Chondrocyte (in vitro differentiated cells): ENCODE data around the gene PDLIM1. TPM values are rescaled to one million over a fixed set of nuclear protein-coding genes. Genes with fewer than 3 reads are reported as not detected.
A peak's percentile ranks its signal among the peaks of the same experiment; 100 is the strongest.

Experiments
- DNase-seq: peaks from one replicate; pipeline ENCODE4 v3.0.0; 2021; ENCODE audit warnings: mixed read lengths, low spot score
- H3K27ac Mint-ChIP-seq: one replicate; pipeline ENCODE4 v1.8.0; 2021; ENCODE audit warnings: mild to moderate bottlenecking, moderate library complexity, mixed read lengths; ENCODE audit not compliant: unreplicated experiment
- H3K27me3 Mint-ChIP-seq: 2 replicates; pipeline ENCODE4 v1.8.0; 2021; ENCODE audit warnings: low read depth, mixed read lengths
- H3K36me3 Mint-ChIP-seq: 2 replicates; pipeline ENCODE4 v1.8.0; 2021; ENCODE audit warnings: low read depth, mixed read lengths
- H3K4me1 Mint-ChIP-seq: 2 replicates; pipeline ENCODE4 v1.8.0; 2021; ENCODE audit warnings: low read depth, mild to moderate bottlenecking, mixed read lengths
- H3K4me3 Mint-ChIP-seq: one replicate; pipeline ENCODE4 v1.8.0; 2021; ENCODE audit warnings: mild to moderate bottlenecking, moderate library complexity, mixed read lengths; ENCODE audit not compliant: unreplicated experiment
- H3K9me3 Mint-ChIP-seq: 2 replicates; pipeline ENCODE4 v1.8.0; 2021; ENCODE audit warnings: low read depth, mixed read lengths
- total RNA-seq: library from RNA; stranded (reverse); gene quantifications from 3 replicates; pipeline ENCODE4 v1.2.1, GENCODE V29; 2021
- TF ChIP-seq, protein P1 (sequence below): fragments of 200-600 bp; sonication (generic); IDR thresholded peaks from 2 replicates; pipeline ENCODE4 v1.5.0; 2021; ENCODE audit warnings: antibody characterized with exemption, mild to moderate bottlenecking, moderate library complexity

Gene PDLIM1
- total RNA-seq, 1 donor from 2014 or later, result 110 TPM

DNA sequence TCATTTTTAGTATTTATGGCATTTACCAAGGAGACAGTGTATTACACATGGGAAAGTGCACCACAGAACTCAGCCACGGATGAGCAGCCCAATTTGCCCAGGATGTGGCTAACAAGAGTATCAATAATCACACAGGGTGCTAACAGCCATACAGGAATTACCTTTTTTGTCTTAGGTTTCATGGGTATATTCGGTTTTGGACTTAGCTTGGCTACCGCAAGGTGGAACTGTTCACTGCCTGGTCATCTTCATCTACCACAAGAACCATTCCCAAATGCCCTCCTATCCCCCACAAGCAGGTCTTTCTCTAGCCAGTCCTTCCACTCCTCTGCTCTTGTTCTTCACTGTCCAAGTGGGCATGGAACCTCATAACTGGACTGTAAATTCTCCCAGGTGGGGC, 6.0 kb downstream of the PDLIM1 start:
- H3K27me3 Mint-ChIP-seq, result no peaks in the 10 kb centered on the region
- H3K27ac Mint-ChIP-seq, result peak overlapping the region; percentile 29
- H3K36me3 Mint-ChIP-seq, result no peaks in the 10 kb centered on the region
- TF ChIP-seq, protein P1, sequence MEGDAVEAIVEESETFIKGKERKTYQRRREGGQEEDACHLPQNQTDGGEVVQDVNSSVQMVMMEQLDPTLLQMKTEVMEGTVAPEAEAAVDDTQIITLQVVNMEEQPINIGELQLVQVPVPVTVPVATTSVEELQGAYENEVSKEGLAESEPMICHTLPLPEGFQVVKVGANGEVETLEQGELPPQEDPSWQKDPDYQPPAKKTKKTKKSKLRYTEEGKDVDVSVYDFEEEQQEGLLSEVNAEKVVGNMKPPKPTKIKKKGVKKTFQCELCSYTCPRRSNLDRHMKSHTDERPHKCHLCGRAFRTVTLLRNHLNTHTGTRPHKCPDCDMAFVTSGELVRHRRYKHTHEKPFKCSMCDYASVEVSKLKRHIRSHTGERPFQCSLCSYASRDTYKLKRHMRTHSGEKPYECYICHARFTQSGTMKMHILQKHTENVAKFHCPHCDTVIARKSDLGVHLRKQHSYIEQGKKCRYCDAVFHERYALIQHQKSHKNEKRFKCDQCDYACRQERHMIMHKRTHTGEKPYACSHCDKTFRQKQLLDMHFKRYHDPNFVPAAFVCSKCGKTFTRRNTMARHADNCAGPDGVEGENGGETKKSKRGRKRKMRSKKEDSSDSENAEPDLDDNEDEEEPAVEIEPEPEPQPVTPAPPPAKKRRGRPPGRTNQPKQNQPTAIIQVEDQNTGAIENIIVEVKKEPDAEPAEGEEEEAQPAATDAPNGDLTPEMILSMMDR, result no peak
- peaks cover 55% of the 10 kb centered on the region for H3K4me1 Mint-ChIP-seq
- H3K9me3 Mint-ChIP-seq, result no peaks in the 10 kb centered on the region
- DNase-seq, result no peak
- H3K4me3 Mint-ChIP-seq, result no peak overlapping the region

DNA sequence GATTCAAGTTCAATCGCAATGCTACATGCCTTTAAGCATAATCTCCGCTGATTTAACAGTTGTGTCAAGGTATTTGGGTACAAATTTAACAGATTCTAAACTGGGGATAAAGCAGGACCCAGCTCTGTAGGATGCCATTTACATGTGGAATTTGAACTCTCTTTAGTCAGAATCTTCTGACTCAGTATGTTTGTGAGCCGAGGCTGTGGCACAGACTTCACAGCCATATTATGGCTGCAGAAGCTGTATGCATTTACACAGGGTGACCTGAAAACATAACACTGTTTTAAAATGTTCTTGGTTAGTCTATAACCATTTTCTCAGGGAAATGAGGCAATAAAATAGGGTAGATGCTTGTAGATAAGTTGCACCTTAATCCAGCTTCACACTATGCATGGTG, 8.7 kb downstream of the PDLIM1 start:
- DNase-seq, result no peak
- TF ChIP-seq, protein P1, result no peak
- Mint-ChIP-seq H3K4me3 (no peak overlapping the region), H3K27ac (peak overlapping the region; percentile 34), H3K27me3 (no peaks in the 10 kb centered on the region), H3K36me3 (peaks cover 2% of the 10 kb centered on the region), H3K9me3 (no peaks in the 10 kb centered on the region), H3K4me1 (peaks cover 57% of the 10 kb centered on the region)

DNA sequence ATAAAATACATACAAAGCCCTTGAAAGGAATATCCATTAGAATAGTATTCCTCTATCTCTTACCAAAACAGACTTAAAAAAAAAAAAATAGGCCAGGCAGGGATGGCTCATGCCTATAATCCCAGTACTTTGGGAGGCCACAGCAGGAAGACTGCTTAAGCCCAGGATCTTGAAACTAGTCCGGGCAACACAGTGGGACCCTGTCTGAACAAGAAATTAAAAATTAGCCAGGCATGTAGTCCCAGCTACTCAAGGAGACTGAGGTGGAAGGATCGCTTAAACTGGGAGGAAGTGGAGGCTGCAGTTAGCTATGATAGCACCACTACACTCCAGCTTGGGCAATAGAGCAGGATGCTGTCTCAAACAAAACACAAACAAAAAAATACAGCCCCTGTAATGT, 9.6 kb downstream of the PDLIM1 start:
- no peak overlapping the region for H3K4me3 Mint-ChIP-seq
- no peaks in the 10 kb centered on the region for H3K9me3 Mint-ChIP-seq
- peaks cover 2% of the 10 kb centered on the region for H3K36me3 Mint-ChIP-seq
- peak overlapping the region; percentile 29 for H3K27ac Mint-ChIP-seq
- no peaks in the 10 kb centered on the region for H3K27me3 Mint-ChIP-seq
- no peak for DNase-seq
- peaks cover 55% of the 10 kb centered on the region for H3K4me1 Mint-ChIP-seq
- TF ChIP-seq, protein P1, result no peak

DNA sequence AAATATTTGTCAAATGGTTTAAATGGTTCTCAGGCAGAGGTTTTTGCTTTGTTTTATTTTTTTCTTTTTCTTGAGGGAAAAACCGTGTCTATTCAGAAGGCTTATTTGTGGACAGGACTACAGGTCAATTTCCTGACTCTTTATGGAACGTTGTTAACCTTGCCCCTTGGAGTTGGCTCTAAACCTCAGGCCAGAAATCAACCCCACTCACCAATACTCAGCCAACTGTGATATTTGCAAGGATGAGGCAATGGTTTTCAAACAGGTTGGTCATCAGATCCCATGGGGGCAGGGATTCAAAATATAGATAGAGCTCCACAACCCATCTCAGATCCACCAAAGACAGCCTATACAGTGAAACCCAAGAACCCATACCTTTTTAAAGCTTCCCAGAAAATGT, 10.2 kb downstream of the PDLIM1 start:
- Mint-ChIP-seq H3K4me1 (peaks cover 61% of the 10 kb centered on the region), H3K27ac (no peak overlapping the region)

DNA sequence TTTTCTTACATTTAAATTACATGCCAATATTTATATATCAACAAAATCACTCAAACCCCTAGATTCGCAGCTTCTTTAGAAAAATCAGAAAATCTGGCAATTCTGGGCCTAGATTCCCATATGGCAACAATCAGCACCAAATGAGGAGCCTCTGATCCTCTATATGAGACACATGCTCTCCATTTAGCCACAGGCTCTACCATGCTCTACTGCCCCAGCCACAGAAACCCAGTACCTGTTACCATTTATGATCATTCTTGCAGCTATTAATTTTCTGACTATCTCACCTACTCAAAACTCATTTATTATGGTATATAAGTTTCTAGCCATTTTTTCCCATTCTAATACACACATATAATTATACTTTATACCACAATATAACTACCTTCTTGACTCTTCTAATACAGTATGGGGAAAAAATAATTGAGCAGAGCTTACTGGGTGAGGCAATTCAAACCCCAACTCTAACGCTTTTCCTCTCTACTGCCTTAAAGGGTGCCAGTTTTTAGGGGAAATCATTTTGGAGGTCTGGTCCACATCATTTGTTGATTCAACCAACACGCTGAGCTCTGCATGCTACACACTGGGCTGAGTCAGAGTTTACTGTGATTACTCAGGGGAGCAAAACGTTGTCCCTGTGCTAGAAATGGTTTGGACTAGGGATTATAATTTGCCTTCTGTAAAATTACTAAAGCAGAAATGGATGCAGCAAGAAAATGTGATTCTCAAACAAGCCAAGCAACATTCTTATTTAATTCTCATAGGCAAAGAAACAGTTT, 11.6 kb downstream of the PDLIM1 start:
- DNase-seq, result no peak
- H3K36me3 Mint-ChIP-seq, result peaks cover 2% of the 10 kb centered on the region
- H3K27ac Mint-ChIP-seq, result peak overlapping the region; percentile 59
- H3K9me3 Mint-ChIP-seq, result no peaks in the 10 kb centered on the region
- H3K4me3 Mint-ChIP-seq, result no peak overlapping the region
- no peaks in the 10 kb centered on the region for H3K27me3 Mint-ChIP-seq
- TF ChIP-seq, protein P1, result no peak
- H3K4me1 Mint-ChIP-seq, result peaks cover 64% of the 10 kb centered on the region

More for the DNA sequence above, 10.2 kb downstream of the PDLIM1 start:
- DNase-seq, result no peak
- Mint-ChIP-seq H3K4me3 (no peak overlapping the region), H3K36me3 (peaks cover 2% of the 10 kb centered on the region), H3K27me3 (no peaks in the 10 kb centered on the region), H3K9me3 (no peaks in the 10 kb centered on the region)
- TF ChIP-seq, protein P1, result no peak
